ENCODE data around the gene MAGEF1.
"Not testable (repeated sequence)": the region's sequence is repeated elsewhere in the genome, so short reads cannot be mapped to it uniquely, and the experiment has no call there.

Gene MAGEF1

GRCh38 chr3:184742676-184743135, 30.8 kb upstream of the MAGEF1 start:
- DNase-seq = no peak

- no peak for DNase-seq
Measured at GRCh38 chr3:184741798-184742675, 30.2 kb upstream of the MAGEF1 start.

GRCh38 chr3:184741259-184741556, 29.3 kb upstream of the MAGEF1 start:
- DNase-seq = no peak

- DNase-seq = peak in 1 of 2 donors; percentile 12
Measured at GRCh38 chr3:184740509-184741258, 28.8 kb upstream of the MAGEF1 start.

GRCh38 chr3:184739594-184740505, 28.0 kb upstream of the MAGEF1 start:
- no peak for DNase-seq

GRCh38 chr3:184738982-184739381, 27.1 kb upstream of the MAGEF1 start:
- DNase-seq = no peak

- DNase-seq = no peak
Measured at GRCh38 chr3:184738506-184738890, 26.6 kb upstream of the MAGEF1 start.

GRCh38 chr3:184737641-184738505, 26.0 kb upstream of the MAGEF1 start:
- no peak for DNase-seq

- no peak for DNase-seq
Measured at GRCh38 chr3:184737063-184737462, 25.2 kb upstream of the MAGEF1 start.

- DNase-seq = no peak
Measured at GRCh38 chr3:184734903-184735701, 23.2 kb upstream of the MAGEF1 start.

GRCh38 chr3:184733971-184734608, 22.2 kb upstream of the MAGEF1 start:
- no peak for DNase-seq

- DNase-seq = no peak
Measured at GRCh38 chr3:184733181-184733580, 21.3 kb upstream of the MAGEF1 start.

GRCh38 chr3:184731786-184732537, 20.1 kb upstream of the MAGEF1 start:
- DNase-seq = no peak

GRCh38 chr3:184730924-184731323, 19.1 kb upstream of the MAGEF1 start:
- no peak for DNase-seq

- not testable (repeated sequence) for DNase-seq
Measured at GRCh38 chr3:184729154-184729553, 17.3 kb upstream of the MAGEF1 start.

- no peak for DNase-seq
Measured at GRCh38 chr3:184728010-184728527, 16.2 kb upstream of the MAGEF1 start.

- DNase-seq = peak; percentile 36 to 41
Measured at GRCh38 chr3:184727357-184728009, 15.6 kb upstream of the MAGEF1 start.

- DNase-seq = no peak
Measured at GRCh38 chr3:184726497-184726896, 14.6 kb upstream of the MAGEF1 start.

GRCh38 chr3:184725176-184725719, 13.4 kb upstream of the MAGEF1 start:
- no peak for DNase-seq
